MM.1S (cell line): ENCODE measurements around the gene ZNF554.

Experiments used
- DNase-seq: peaks from one replicate; pipeline ENCODE4 v3.0.0-alpha.2; 2015
- H2AFZ ChIP-seq: fragments of 300-600 bp; sonication (generic); 2 replicates; pipeline ENCODE4 v1.6.0; 2016; ENCODE audit warnings: antibody characterized with exemption, low read length
- H3F3A ChIP-seq: fragments of 300-600 bp; sonication (generic); 2 replicates; pipeline ENCODE4 v1.6.1; 2016; ENCODE audit warnings: mild to moderate bottlenecking, antibody characterized with exemption, low read length, moderate library complexity, mixed read lengths; ENCODE audit not compliant: insufficient read depth
- H3K27ac ChIP-seq: fragments of 300-600 bp; sonication (generic); 2 replicates; pipeline ENCODE4 v1.5.1; 2016; ENCODE audit warnings: mild to moderate bottlenecking, low read length
- H3K27me3 ChIP-seq: fragments of 300-600 bp; sonication (generic); replicated peaks from 2 replicates; pipeline ENCODE4 v1.6.0; 2016; ENCODE audit warnings: low read length; ENCODE audit not compliant: insufficient read depth
- H3K36me3 ChIP-seq: fragments of 300-600 bp; sonication (generic); replicated peaks from 2 replicates; pipeline ENCODE4 v1.6.1; 2016; ENCODE audit warnings: mild to moderate bottlenecking, low read length, mixed read lengths; ENCODE audit not compliant: insufficient read depth
- H3K4me1 ChIP-seq: fragments of 300-600 bp; sonication (generic); 2 replicates; pipeline ENCODE4 v1.6.1; 2016; ENCODE audit warnings: low read length, mixed read lengths
- H3K4me2 ChIP-seq: fragments of 300-600 bp; sonication (generic); 2 replicates; pipeline ENCODE4 v1.6.0; 2016; ENCODE audit warnings: low read depth, low read length
- H3K4me3 ChIP-seq: fragments of 300-600 bp; sonication (generic); 2 replicates; pipeline ENCODE4 v1.5.1; 2016; ENCODE audit warnings: low read length, mixed read lengths
- H3K79me2 ChIP-seq: fragments of 300-600 bp; sonication (generic); 2 replicates; pipeline ENCODE4 v1.6.1; 2016; ENCODE audit warnings: mixed run types, low read length, mixed read lengths
- H3K9ac ChIP-seq: fragments of 300-600 bp; sonication (generic); 2 replicates; pipeline ENCODE4 v1.6.1; 2016; ENCODE audit warnings: low read length, mixed read lengths
- H3K9me2 ChIP-seq: fragments of 300-600 bp; sonication (generic); replicated peaks from 2 replicates; pipeline ENCODE4 v1.6.1; 2016; ENCODE audit warnings: mild to moderate bottlenecking, low read length, mixed read lengths; ENCODE audit not compliant: insufficient read depth
- H3K9me3 ChIP-seq: fragments of 300-600 bp; sonication (generic); replicated peaks from 2 replicates; pipeline ENCODE4 v1.6.1; 2016; ENCODE audit warnings: mild to moderate bottlenecking, low read length, mixed read lengths; ENCODE audit not compliant: insufficient read depth
- H4K20me1 ChIP-seq: fragments of 300-600 bp; sonication (generic); 2 replicates; pipeline ENCODE4 v1.6.1; 2016; ENCODE audit warnings: mild to moderate bottlenecking, low read length, moderate library complexity, mixed read lengths; ENCODE audit not compliant: insufficient read depth
- CTCF ChIP-seq: fragments of 300-600 bp; sonication (generic); IDR thresholded peaks from 2 replicates; pipeline ENCODE4 v1.5.1; 2016; ENCODE audit warnings: antibody characterized with exemption, low read length, mixed read lengths
- EZH2 ChIP-seq: fragments of 300-600 bp; sonication (generic); optimal IDR thresholded peaks from 2 replicates; pipeline ENCODE3; 2017; ENCODE audit warnings: low read depth, mild to moderate bottlenecking, antibody characterized with exemption, low read length, mixed read lengths
- EZH2phosphoT487 ChIP-seq: fragments of 300-600 bp; sonication (generic); IDR thresholded peaks from 2 replicates; pipeline ENCODE4 v1.6.1; 2018; ENCODE audit warnings: antibody characterized with exemption, low read length

Gene ZNF554

DNA sequence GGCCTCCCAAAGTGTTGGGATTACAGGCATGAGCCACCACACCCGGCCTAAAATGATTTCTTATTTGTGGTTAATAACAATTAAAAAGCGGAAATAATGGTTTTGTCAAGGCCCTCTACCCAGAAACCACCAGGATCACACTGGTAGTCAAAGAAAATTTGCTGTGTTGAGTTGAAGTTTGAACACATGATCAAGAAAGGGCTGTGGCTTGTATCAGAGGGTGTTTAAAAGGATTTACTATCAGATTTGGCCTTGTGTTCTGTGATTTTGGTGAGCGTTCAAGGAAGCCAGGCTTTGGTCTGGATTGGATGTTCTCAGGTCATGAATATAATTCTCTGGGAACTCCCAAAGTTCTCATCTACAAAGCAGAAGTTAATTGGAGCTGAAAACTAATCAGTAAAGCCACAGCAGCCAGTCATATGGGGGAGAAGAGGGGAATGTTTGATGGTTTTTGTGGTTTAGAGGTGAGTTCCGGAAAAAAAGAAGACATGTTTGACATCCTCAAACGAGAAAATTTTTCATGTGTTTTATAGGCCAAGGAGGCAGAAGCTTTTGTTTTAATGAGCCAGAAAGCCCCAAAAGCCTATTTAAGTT lies 36.9 kb downstream of the ZNF554 start:
- H2AFZ ChIP-seq = no peak overlapping the region

GRCh38 chr19:2858864-2859263 lies 39.2 kb downstream of the ZNF554 start:
- Histone ChIP-seq H3K79me2 (no peaks in the 10 kb centered on the region), H3K4me1 (no peaks in the 10 kb centered on the region), H3K27ac (no peak overlapping the region), H3K36me3 (no peaks in the 10 kb centered on the region), H3F3A (no peaks in the 10 kb centered on the region), H4K20me1 (no peaks in the 10 kb centered on the region), H3K4me3 (no peak overlapping the region), H3K27me3 (peaks cover 40% of the 10 kb centered on the region), H3K4me2 (no peak overlapping the region), H3K9ac (no peak overlapping the region), H3K9me3 (no peaks in the 10 kb centered on the region), H3K9me2 (no peaks in the 10 kb centered on the region), H2AFZ (no peak overlapping the region)
- DNase-seq = no peak
- TF ChIP-seq EZH2 (no peak), CTCF (no peak), EZH2phosphoT487 (no peak)

More for the DNA sequence above, 36.9 kb downstream of the ZNF554 start:
- no peaks in the 10 kb centered on the region for H3F3A ChIP-seq
- H3K36me3 ChIP-seq = peaks cover 11% of the 10 kb centered on the region; the same call in 1 of the 2 replicates
- H3K4me1 ChIP-seq = no peaks in the 10 kb centered on the region
- no peaks in the 10 kb centered on the region for H3K9me2 ChIP-seq
- H3K27ac ChIP-seq = no peak overlapping the region
- no peak overlapping the region for H3K4me2 ChIP-seq
- no peak for DNase-seq
- TF ChIP-seq EZH2phosphoT487 = no peak
- TF ChIP-seq EZH2 = no peak
- TF ChIP-seq CTCF = no peak
- no peaks in the 10 kb centered on the region for H4K20me1 ChIP-seq
- H3K4me3 ChIP-seq = no peak overlapping the region
- no peaks in the 10 kb centered on the region for H3K79me2 ChIP-seq
- peaks cover 6% of the 10 kb centered on the region; the same call in 1 of the 2 replicates for H3K9me3 ChIP-seq
- H3K9ac ChIP-seq = no peak overlapping the region
- peaks cover 20% of the 10 kb centered on the region for H3K27me3 ChIP-seq

DNA sequence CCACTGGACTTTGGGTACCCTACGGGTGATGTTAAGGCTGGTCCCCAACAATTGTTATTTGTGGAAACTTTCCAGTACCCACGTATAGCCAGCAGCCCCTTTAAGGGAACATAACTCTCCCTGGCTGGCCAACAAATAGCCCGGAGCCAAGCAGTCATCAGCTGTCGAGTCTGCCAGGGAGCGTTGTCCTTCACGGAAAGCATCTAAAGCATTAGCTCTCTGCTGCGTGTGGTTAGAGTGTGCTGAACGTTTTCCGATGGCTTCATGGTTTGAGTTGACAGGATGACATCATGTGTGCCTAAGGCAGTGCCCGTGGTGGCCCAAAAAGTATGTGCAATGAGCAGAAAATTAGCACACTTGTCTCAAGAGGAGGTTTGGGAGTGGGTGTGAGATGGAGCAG lies 44.1 kb downstream of the ZNF554 start:
- H3K4me2 ChIP-seq = no peak overlapping the region
- H2AFZ ChIP-seq = no peak overlapping the region
- H3F3A ChIP-seq = no peaks in the 10 kb centered on the region
- H3K9me3 ChIP-seq = no peaks in the 10 kb centered on the region
- H3K9ac ChIP-seq = no peak overlapping the region
- no peaks in the 10 kb centered on the region for H4K20me1 ChIP-seq
- H3K27ac ChIP-seq = no peak overlapping the region
- no peaks in the 10 kb centered on the region for H3K79me2 ChIP-seq
- no peak for DNase-seq
- no peak overlapping the region for H3K4me3 ChIP-seq
- no peaks in the 10 kb centered on the region for H3K9me2 ChIP-seq
- H3K4me1 ChIP-seq = no peaks in the 10 kb centered on the region
- H3K27me3 ChIP-seq = peaks cover 71% of the 10 kb centered on the region
- no peaks in the 10 kb centered on the region for H3K36me3 ChIP-seq
- TF ChIP-seq EZH2 = no peak
- no peak for TF ChIP-seq EZH2phosphoT487
- TF ChIP-seq CTCF = no peak
